ENCODE data around the gene ERC2. TPM values are rescaled to one million over a fixed set of nuclear protein-coding genes. Genes with fewer than 3 reads are reported as not detected.

The ERC2 gene
- total and polyA plus RNA-seq, 2 donors (not counting 3 experiments of a cell fraction or from before 2014, with no cell fraction given) = 5.6 to 15.5 TPM

GRCh38 chr3:55802816-55803215 lies 665.5 kb downstream of the ERC2 start:
- Histone ChIP-seq H3K4me1 (ENCODE audit: control insufficient read depth, extremely low read depth, insufficient read depth, low read length) (no peaks in the 10 kb centered on the region), H4K20me1 (replicated peaks; ENCODE audit: control insufficient read depth, extremely low read depth, insufficient read depth, low read length) (no peaks in the 10 kb centered on the region), H3K27ac (ENCODE audit: insufficient read depth, low read depth, low read length) (no peak overlapping the region), H3K9me3 (replicated peaks; ENCODE audit: control insufficient read depth, insufficient read depth, low read length) (no peaks in the 10 kb centered on the region), H3K4me2 (ENCODE audit: insufficient read depth, low read length) (no peak overlapping the region), H3K9ac (replicated peaks; ENCODE audit: extremely low read depth, insufficient read depth, low read length) (no peak overlapping the region), H3K9me1 (replicated peaks; ENCODE audit: control insufficient read depth, extremely low read depth, insufficient read depth, low read length) (no peaks in the 10 kb centered on the region), H3K27me3 (ENCODE audit: control insufficient read depth in 2 of 2, insufficient read depth in 2 of 2, low read length in 2 of 2) (no peaks in the 10 kb centered on the region), H3K36me3 (ENCODE audit: control insufficient read depth in 2 of 2, extremely low read depth in 1 of 2, insufficient read depth in 2 of 2, low read length in 2 of 2) (no peaks in the 10 kb centered on the region), H3K79me2 (ENCODE audit: control insufficient read depth, insufficient read depth, low read length) (no peaks in the 10 kb centered on the region), H3K4me3 (replicated peaks in 1 of 3; ENCODE audit: insufficient read depth in 1 of 3, low read depth in 1 of 3, low read length in 3 of 3) (no peak overlapping the region), H2AFZ (ENCODE audit: low read depth, low read length) (no peak overlapping the region)
- intact Hi-C loops (cut with micrococcal nuclease) (no loop called here), dilution Hi-C loops (cut with MboI; ENCODE audit: extremely low pct_ligation_motif_present, low sequenced_read_pairs) (no loop called here)
- ChIA-PET POLR2A (no interaction called here), CTCF (no interaction called here)
- BruUV-seq (replicated peaks) = no TSS peak
- FAIRE-seq (peak; percentile 21), DNase-seq (ENCODE audit: low read depth, low spot score) (no peak)
- no peak for TF ChIP-seq MAX (IDR thresholded peaks at IDR 0.05; ENCODE audit: insufficient read depth, insufficient read length)
- no peak for TF ChIP-seq FOS (IDR thresholded peaks at IDR 0.05; ENCODE audit: borderline replicate concordance, insufficient read depth, low read length)
- TF ChIP-seq EZH2 (IDR thresholded peaks at IDR 0.05; ENCODE audit: borderline replicate concordance, low read depth, low read length, severe bottlenecking) = no peak
- TF ChIP-seq POLR2AphosphoS5 (IDR thresholded peaks at IDR 0.05; ENCODE audit: insufficient read depth, low read depth, low read length) = no peak
- TF ChIP-seq CTCF (IDR thresholded peaks at IDR 0.05; ENCODE audit: extremely low read depth in 1 of 2, insufficient read depth in 1 of 2, low read depth in 1 of 2, low read length in 2 of 2) = no peak
- TF ChIP-seq JUN (IDR thresholded peaks at IDR 0.05; ENCODE audit: borderline replicate concordance, insufficient read depth, insufficient read length, low read depth) = no peak
- TF ChIP-seq POLR2A (IDR thresholded peaks at IDR 0.05; ENCODE audit: low read depth, low read length) = no peak
- TF ChIP-seq GATA2 (IDR thresholded peaks at IDR 0.05; ENCODE audit: insufficient read depth, insufficient read length, low read depth, low read length) = no peak
- TF ChIP-seq MYC (IDR thresholded peaks at IDR 0.05; ENCODE audit: low read depth, low read length) = no peak
